Body of pancreas (tissue), 4 donors: Measurements from ENCODE around the gene KDELR3.

Experiments used
- POLR2A ChIP-seq, 3 donors: fragments of 450-650 bp; IDR thresholded peaks; one replicate each; pipeline ENCODE4 v1.6.1; 2016; ENCODE audit warnings: antibody characterized with exemption in 3 of 3, mild to moderate bottlenecking in 2 of 3
- TF ChIP-seq, protein P1 (sequence below), 7 experiments: fragments of 450-650 bp in 4 of 7; fragments of 200-600 bp in 3 of 7; sonication (generic) in 3 of 7; IDR thresholded peaks; one replicate each; pipeline ENCODE4 v1.5.1; 2016 to 2019; ENCODE audit warnings: antibody characterized with exemption in 7 of 7

DNA sequence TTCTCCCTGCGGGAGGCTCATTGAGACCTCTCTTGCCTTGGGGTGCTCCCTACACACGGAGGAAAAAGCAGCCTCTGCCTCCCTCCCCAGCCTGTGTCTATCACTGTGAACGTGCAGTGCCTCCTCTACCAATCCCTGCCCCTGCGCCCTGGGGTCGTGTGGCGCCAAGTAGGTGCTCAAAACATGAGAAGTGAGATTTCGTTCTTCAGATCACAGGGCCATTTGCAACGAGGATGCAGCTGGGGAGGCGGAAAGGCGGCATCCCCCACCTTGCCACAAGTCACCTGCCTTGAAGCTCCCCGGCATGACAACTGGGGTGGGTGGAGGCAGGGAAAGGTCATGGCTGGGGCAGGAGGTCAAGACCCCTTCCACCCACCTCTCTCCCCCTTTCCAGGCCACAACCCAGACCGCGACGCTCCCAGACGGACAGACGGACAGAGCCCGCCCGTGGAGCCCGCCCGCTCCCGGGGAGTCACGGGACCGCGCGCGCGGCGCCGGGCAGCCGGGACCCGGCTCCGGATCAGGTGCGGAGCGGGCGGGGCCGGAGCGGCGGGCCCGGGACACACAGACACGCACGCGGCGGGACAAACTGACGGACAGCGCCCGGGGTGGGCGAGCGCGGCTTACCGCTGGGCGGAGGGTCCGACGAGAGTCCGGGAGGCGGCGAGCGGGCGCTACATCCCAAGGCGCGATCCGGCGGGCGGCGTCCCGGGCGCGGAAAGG, 13.4 kb upstream of the KDELR3 start:
- TF ChIP-seq, protein P1, sequence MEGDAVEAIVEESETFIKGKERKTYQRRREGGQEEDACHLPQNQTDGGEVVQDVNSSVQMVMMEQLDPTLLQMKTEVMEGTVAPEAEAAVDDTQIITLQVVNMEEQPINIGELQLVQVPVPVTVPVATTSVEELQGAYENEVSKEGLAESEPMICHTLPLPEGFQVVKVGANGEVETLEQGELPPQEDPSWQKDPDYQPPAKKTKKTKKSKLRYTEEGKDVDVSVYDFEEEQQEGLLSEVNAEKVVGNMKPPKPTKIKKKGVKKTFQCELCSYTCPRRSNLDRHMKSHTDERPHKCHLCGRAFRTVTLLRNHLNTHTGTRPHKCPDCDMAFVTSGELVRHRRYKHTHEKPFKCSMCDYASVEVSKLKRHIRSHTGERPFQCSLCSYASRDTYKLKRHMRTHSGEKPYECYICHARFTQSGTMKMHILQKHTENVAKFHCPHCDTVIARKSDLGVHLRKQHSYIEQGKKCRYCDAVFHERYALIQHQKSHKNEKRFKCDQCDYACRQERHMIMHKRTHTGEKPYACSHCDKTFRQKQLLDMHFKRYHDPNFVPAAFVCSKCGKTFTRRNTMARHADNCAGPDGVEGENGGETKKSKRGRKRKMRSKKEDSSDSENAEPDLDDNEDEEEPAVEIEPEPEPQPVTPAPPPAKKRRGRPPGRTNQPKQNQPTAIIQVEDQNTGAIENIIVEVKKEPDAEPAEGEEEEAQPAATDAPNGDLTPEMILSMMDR (IDR thresholded peaks at IDR 0.05): no peak
- no peak for TF ChIP-seq POLR2A (IDR thresholded peaks at IDR 0.05)
